HCT116 (cell line): ENCODE results near the gene METTL22. TPM values are rescaled to one million over a fixed set of nuclear protein-coding genes. Genes with fewer than 3 reads are reported as not detected.

ENCODE experiments used
- ATAC-seq: fragments of 200-7000 bp; cut with Tn5 transposase; 2 replicates; pipeline ENCODE4 v1.9.1; 2020; ENCODE audit warnings: mild to moderate bottlenecking, moderate library complexity
- BruUV-seq: library from RNA; stranded (reverse); fragments of 400-500 nt; replicated peaks from 2 replicates; lab custom pipeline; 2021; lab: Mats Ljungman, UMichigan
- CTCF ChIA-PET: fragments of 300-600 bp; sonication (Branson Sonifier 250); formaldehyde crosslinking; loops from one replicate; lab custom pipeline; 2021; ENCODE audit warnings: antibody characterized with exemption; lab: Charles Lee
- POLR2A ChIA-PET: fragments of 300-600, 350-600 bp; sonication (Branson Sonifier 250); formaldehyde crosslinking; loops from one replicate; lab custom pipeline; 2021; ENCODE audit warnings: antibody characterized with exemption; lab: Charles Lee
- RAD21 ChIA-PET, 2 experiments: fragments of 300-600 bp; sonication (Branson Sonifier 250); formaldehyde crosslinking; loops; one replicate each; lab custom pipeline; 2023; ENCODE audit warnings: low total read pairs in 2 of 2; ENCODE audit not compliant: uncharacterized antibody in 2 of 2, unreplicated experiment in 2 of 2, low non-redundant PET in 1 of 2; lab: Charles Lee
- DNase-seq: peaks from one replicate; pipeline ENCODE4 v3.0.0-alpha.2; 2010; ENCODE audit warnings: low read depth, low spot score
- H2AFZ ChIP-seq: fragments of 200-600 bp; shearing (Covaris generic), sonication (generic); 2 replicates; pipeline ENCODE4 v1.6.1; 2017; ENCODE audit warnings: low read depth, mixed run types, mixed read lengths, antibody characterized with exemption, low read length; ENCODE audit not compliant: poor library complexity, severe bottlenecking
- H3K27ac ChIP-seq: 2 replicates; pipeline ENCODE4 v1.5.1; 2012; ENCODE audit warnings: low read depth, low read length
- H3K27me3 ChIP-seq: fragments of 200-600 bp; sonication (generic); 2 replicates; pipeline ENCODE4 v1.6.1; 2016; ENCODE audit warnings: mixed run types, low read length, mixed read lengths; ENCODE audit not compliant: insufficient read depth
- H3K36me3 ChIP-seq, 2 experiments: fragments of 200-500 bp in 1 of 2; fragments of 200-600 bp in 1 of 2; sonication (Bioruptor generic) in 1 of 2; sonication (generic) in 1 of 2; 2 replicates each; pipeline versions ENCODE4 v1.5.1 to v1.6.1; 2014 to 2016; ENCODE audit warnings: low read length in 2 of 2, inconsistent platforms in 1 of 2, mixed read lengths in 1 of 2, mixed run types in 1 of 2; ENCODE audit not compliant: insufficient read depth in 2 of 2, control insufficient read depth in 1 of 2
- H3K4me1 ChIP-seq, 2 experiments: fragments of 200-600 bp in 1 of 2; sonication (generic) in 1 of 2; 2 replicates each; pipeline versions ENCODE4 v1.5.1 to v1.6.1; 2012 to 2017; ENCODE audit warnings: low read length in 2 of 2, inconsistent platforms in 1 of 2, mild to moderate bottlenecking in 1 of 2, mixed read lengths in 1 of 2, mixed run types in 1 of 2, moderate library complexity in 1 of 2; ENCODE audit not compliant: insufficient read depth in 2 of 2, control insufficient read depth in 1 of 2
- H3K4me2 ChIP-seq: fragments of 200-600 bp; sonication (generic); 2 replicates; pipeline ENCODE4 v1.6.1; 2017; ENCODE audit warnings: mixed run types, low read length, mixed read lengths
- H3K4me3 ChIP-seq, 2 experiments: fragments of 200-600 bp in 1 of 2; sonication (generic) in 1 of 2; replicated peaks in 1 of 2; 2 replicates each; pipeline ENCODE4 v1.5.1; 2011 to 2016; ENCODE audit warnings: low read length in 2 of 2, control low read depth in 1 of 2, low read depth in 1 of 2, mild to moderate bottlenecking in 1 of 2, mixed read lengths in 1 of 2, mixed run types in 1 of 2
- H3K79me2 ChIP-seq: fragments of 200-600 bp; sonication (generic); 2 replicates; pipeline ENCODE4 v1.6.1; 2017; ENCODE audit warnings: mild to moderate bottlenecking, mixed run types, low read length, moderate library complexity, mixed read lengths; ENCODE audit not compliant: insufficient read depth
- H3K9ac ChIP-seq: fragments of 200-600 bp; sonication (generic); 2 replicates; pipeline ENCODE4 v1.6.1; 2016; ENCODE audit warnings: low read length, mixed read lengths
- H3K9me2 ChIP-seq: fragments of 200-600 bp; sonication (generic), shearing (Covaris generic); 2 replicates; pipeline ENCODE4 v1.6.1; 2017; ENCODE audit warnings: mixed run types, mild to moderate bottlenecking, moderate library complexity; ENCODE audit not compliant: insufficient read depth
- H3K9me3 ChIP-seq, 2 experiments: fragments of 200-500 bp in 1 of 2; fragments of 200-600 bp in 1 of 2; sonication (Bioruptor generic) in 1 of 2; sonication (generic) in 1 of 2; 2 replicates each; pipeline ENCODE4 v1.6.1; 2014 to 2017; ENCODE audit warnings: low read length in 2 of 2, mixed read lengths in 2 of 2, inconsistent platforms in 1 of 2, low read depth in 1 of 2, mild to moderate bottlenecking in 1 of 2, mixed run types in 1 of 2, moderate library complexity in 1 of 2; ENCODE audit not compliant: control insufficient read depth in 1 of 2, insufficient read depth in 1 of 2
- H4K20me1 ChIP-seq: fragments of 200-600 bp; sonication (generic), shearing (Covaris generic); 2 replicates; pipeline ENCODE4 v1.6.1; 2017; ENCODE audit warnings: mixed run types, mild to moderate bottlenecking, moderate library complexity; ENCODE audit not compliant: insufficient read depth
- EGR1 ChIP-seq: IDR thresholded peaks from 2 replicates; pipeline ENCODE4 v1.6.1; 2012; ENCODE audit warnings: low read depth
- ELF1 ChIP-seq: IDR thresholded peaks from 2 replicates; pipeline ENCODE4 v1.6.1; 2012; ENCODE audit warnings: low read depth, borderline replicate concordance
- EZH2 ChIP-seq: fragments of 200-600 bp; sonication (generic); IDR thresholded peaks from 2 replicates; pipeline ENCODE4 v1.6.1; 2017; ENCODE audit warnings: antibody characterized with exemption, mixed run types
- EZH2phosphoT487 ChIP-seq: fragments of 200-600 bp; IDR thresholded peaks from 2 replicates; pipeline ENCODE4 v1.6.1; 2018; ENCODE audit warnings: antibody characterized with exemption, borderline replicate concordance
- POLR2A ChIP-seq: IDR thresholded peaks from 2 replicates; pipeline ENCODE4 v1.7.0; 2011; ENCODE audit warnings: borderline replicate concordance; ENCODE audit not compliant: insufficient read depth, insufficient read length; ENCODE audit errors: extremely low read depth
- SIN3A ChIP-seq: IDR thresholded peaks from 2 replicates; pipeline ENCODE4 v1.6.1; 2012; ENCODE audit warnings: low read depth
- SP1 ChIP-seq: IDR thresholded peaks from 2 replicates; pipeline ENCODE4 v1.6.1; 2012; ENCODE audit warnings: low read depth
- SRF ChIP-seq: IDR thresholded peaks from 2 replicates; pipeline ENCODE4 v1.6.1; 2012; ENCODE audit warnings: low read depth
- ZFX ChIP-seq: fragments of 450-650 bp; IDR thresholded peaks from 2 replicates; pipeline ENCODE4 v1.6.1; 2017
- ZNF274 ChIP-seq: fragments of 200-500 bp; sonication (Bioruptor generic); IDR thresholded peaks from 2 replicates; pipeline ENCODE4 v1.6.1; 2014; ENCODE audit warnings: mild to moderate bottlenecking, low read depth, low read length, inconsistent platforms
- intact Hi-C: fragments of 100-400 bp; cut with micrococcal nuclease; formaldehyde crosslinking; loops from 2 replicates; pipeline ENCODE4 v1.10.0; 2022
- total RNA-seq: library from RNA; stranded (reverse); gene quantifications from one replicate; pipeline ENCODE4 v1.2.1, GENCODE V29; 2021; ENCODE audit not compliant: unreplicated experiment
- TF ChIP-seq, protein P1 (sequence below), 3 experiments: fragments of 200-600 bp in 1 of 3; sonication (generic) in 1 of 3; IDR thresholded peaks in 2 of 3; conservative IDR thresholded peaks in 1 of 3; 2 replicates each; pipeline ENCODE4 v1.5.1; 2012 to 2017; ENCODE audit warnings: low read depth in 2 of 3, low read length in 2 of 3, antibody characterized with exemption in 1 of 3, borderline replicate concordance in 1 of 3, control low read depth in 1 of 3, mild to moderate bottlenecking in 1 of 3, mixed read lengths in 1 of 3, mixed run types in 1 of 3, moderate library complexity in 1 of 3; ENCODE audit not compliant: insufficient read depth in 1 of 3
- TF ChIP-seq, protein P2 (sequence below): IDR thresholded peaks from 2 replicates; pipeline ENCODE4 v1.6.1; 2012
- TF ChIP-seq, protein P3 (sequence below): IDR thresholded peaks from 2 replicates; pipeline ENCODE4 v1.6.1; 2012; ENCODE audit warnings: low read depth

The METTL22 gene
- total RNA-seq, 1 experiment from 2014 or later = 33.3 TPM

- intact Hi-C loops = no loop called here
- no peaks in the 10 kb centered on the region for H3K9me2 ChIP-seq
- H3K9me3 ChIP-seq = no peaks in the 10 kb centered on the region
- POLR2A ChIA-PET = no interaction called here
- no peak overlapping the region for H3K27ac ChIP-seq
- RAD21 ChIA-PET = no interaction called here
- H3K36me3 ChIP-seq = no peaks in the 10 kb centered on the region
- no peak overlapping the region for H3K4me3 ChIP-seq
- no peak for DNase-seq
- no peak overlapping the region for H3K9ac ChIP-seq
- TF ChIP-seq ZFX (no peak), SIN3A (no peak), POLR2A (no peak), ELF1 (no peak), ZNF274 (no peak)
- ATAC-seq = no peak
- no peak overlapping the region for H2AFZ ChIP-seq
- H3K4me1 ChIP-seq = peaks cover 0 to 13% of the 10 kb centered on the region in 2 experiments; a peak in 2 of 4 replicates
- H3K4me2 ChIP-seq = no peak overlapping the region
- no peaks in the 10 kb centered on the region for H3K27me3 ChIP-seq
- CTCF ChIA-PET = no interaction called here
- H4K20me1 ChIP-seq = no peaks in the 10 kb centered on the region
- BruUV-seq = no TSS peak
- H3K79me2 ChIP-seq = no peaks in the 10 kb centered on the region
Measured at GRCh38 chr16:8585857-8586256, 35.6 kb upstream of the METTL22 start.

- H3K27ac ChIP-seq = no peak overlapping the region
- H3K79me2 ChIP-seq = no peaks in the 10 kb centered on the region
- no peaks in the 10 kb centered on the region for H4K20me1 ChIP-seq
- no peak for DNase-seq
- ATAC-seq = no peak
- no peaks in the 10 kb centered on the region for H3K9me2 ChIP-seq
- ChIA-PET POLR2A (no interaction called here), CTCF (no interaction called here), RAD21 (no interaction called here)
- H3K9me3 ChIP-seq = no peaks in the 10 kb centered on the region
- no peaks in the 10 kb centered on the region for H3K27me3 ChIP-seq
- H3K4me2 ChIP-seq = no peak overlapping the region
- no peak overlapping the region for H3K9ac ChIP-seq
- no peak overlapping the region for H3K4me3 ChIP-seq
- intact Hi-C loops = no loop called here
- peaks cover 0 to 13% of the 10 kb centered on the region in 2 experiments; a peak in 2 of 4 replicates for H3K4me1 ChIP-seq
- BruUV-seq = no TSS peak
- no peak overlapping the region for H2AFZ ChIP-seq
- H3K36me3 ChIP-seq = no peaks in the 10 kb centered on the region
- TF ChIP-seq POLR2A (no peak), SP1 (no peak), EZH2phosphoT487 (no peak), SIN3A (no peak), EGR1 (no peak), EZH2 (no peak), SRF (no peak)
- TF ChIP-seq, protein P1, sequence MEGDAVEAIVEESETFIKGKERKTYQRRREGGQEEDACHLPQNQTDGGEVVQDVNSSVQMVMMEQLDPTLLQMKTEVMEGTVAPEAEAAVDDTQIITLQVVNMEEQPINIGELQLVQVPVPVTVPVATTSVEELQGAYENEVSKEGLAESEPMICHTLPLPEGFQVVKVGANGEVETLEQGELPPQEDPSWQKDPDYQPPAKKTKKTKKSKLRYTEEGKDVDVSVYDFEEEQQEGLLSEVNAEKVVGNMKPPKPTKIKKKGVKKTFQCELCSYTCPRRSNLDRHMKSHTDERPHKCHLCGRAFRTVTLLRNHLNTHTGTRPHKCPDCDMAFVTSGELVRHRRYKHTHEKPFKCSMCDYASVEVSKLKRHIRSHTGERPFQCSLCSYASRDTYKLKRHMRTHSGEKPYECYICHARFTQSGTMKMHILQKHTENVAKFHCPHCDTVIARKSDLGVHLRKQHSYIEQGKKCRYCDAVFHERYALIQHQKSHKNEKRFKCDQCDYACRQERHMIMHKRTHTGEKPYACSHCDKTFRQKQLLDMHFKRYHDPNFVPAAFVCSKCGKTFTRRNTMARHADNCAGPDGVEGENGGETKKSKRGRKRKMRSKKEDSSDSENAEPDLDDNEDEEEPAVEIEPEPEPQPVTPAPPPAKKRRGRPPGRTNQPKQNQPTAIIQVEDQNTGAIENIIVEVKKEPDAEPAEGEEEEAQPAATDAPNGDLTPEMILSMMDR (IDR thresholded peaks at IDR 0.05 in 2 of 3, conservative IDR thresholded peaks at IDR 0.05 in 1 of 3; ENCODE audit: borderline replicate concordance in 1 of 3, insufficient read depth in 1 of 3, low read depth in 2 of 3, low read length in 2 of 3) = no peak
- TF ChIP-seq, protein P2, sequence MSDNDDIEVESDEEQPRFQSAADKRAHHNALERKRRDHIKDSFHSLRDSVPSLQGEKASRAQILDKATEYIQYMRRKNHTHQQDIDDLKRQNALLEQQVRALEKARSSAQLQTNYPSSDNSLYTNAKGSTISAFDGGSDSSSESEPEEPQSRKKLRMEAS = no peak
- TF ChIP-seq, protein P3, sequence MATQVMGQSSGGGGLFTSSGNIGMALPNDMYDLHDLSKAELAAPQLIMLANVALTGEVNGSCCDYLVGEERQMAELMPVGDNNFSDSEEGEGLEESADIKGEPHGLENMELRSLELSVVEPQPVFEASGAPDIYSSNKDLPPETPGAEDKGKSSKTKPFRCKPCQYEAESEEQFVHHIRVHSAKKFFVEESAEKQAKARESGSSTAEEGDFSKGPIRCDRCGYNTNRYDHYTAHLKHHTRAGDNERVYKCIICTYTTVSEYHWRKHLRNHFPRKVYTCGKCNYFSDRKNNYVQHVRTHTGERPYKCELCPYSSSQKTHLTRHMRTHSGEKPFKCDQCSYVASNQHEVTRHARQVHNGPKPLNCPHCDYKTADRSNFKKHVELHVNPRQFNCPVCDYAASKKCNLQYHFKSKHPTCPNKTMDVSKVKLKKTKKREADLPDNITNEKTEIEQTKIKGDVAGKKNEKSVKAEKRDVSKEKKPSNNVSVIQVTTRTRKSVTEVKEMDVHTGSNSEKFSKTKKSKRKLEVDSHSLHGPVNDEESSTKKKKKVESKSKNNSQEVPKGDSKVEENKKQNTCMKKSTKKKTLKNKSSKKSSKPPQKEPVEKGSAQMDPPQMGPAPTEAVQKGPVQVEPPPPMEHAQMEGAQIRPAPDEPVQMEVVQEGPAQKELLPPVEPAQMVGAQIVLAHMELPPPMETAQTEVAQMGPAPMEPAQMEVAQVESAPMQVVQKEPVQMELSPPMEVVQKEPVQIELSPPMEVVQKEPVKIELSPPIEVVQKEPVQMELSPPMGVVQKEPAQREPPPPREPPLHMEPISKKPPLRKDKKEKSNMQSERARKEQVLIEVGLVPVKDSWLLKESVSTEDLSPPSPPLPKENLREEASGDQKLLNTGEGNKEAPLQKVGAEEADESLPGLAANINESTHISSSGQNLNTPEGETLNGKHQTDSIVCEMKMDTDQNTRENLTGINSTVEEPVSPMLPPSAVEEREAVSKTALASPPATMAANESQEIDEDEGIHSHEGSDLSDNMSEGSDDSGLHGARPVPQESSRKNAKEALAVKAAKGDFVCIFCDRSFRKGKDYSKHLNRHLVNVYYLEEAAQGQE = no peak
Measured at GRCh38 chr16:8587065-8587464, 34.4 kb upstream of the METTL22 start.
